GM19239 (cell line): Measurements from ENCODE around the gene ADGRL4.

Experiments used
- DNase-seq: peaks from one replicate; pipeline ENCODE4 v3.0.0; 2011; ENCODE audit warnings: low spot score; ENCODE audit not compliant: insufficient read length
- FAIRE-seq: peaks from 2 replicates; lab custom pipeline; 2011; peaks lifted over from hg19 to GRCh38; lab: Jason Lieb, UNC

ADGRL4 gene

DNA sequence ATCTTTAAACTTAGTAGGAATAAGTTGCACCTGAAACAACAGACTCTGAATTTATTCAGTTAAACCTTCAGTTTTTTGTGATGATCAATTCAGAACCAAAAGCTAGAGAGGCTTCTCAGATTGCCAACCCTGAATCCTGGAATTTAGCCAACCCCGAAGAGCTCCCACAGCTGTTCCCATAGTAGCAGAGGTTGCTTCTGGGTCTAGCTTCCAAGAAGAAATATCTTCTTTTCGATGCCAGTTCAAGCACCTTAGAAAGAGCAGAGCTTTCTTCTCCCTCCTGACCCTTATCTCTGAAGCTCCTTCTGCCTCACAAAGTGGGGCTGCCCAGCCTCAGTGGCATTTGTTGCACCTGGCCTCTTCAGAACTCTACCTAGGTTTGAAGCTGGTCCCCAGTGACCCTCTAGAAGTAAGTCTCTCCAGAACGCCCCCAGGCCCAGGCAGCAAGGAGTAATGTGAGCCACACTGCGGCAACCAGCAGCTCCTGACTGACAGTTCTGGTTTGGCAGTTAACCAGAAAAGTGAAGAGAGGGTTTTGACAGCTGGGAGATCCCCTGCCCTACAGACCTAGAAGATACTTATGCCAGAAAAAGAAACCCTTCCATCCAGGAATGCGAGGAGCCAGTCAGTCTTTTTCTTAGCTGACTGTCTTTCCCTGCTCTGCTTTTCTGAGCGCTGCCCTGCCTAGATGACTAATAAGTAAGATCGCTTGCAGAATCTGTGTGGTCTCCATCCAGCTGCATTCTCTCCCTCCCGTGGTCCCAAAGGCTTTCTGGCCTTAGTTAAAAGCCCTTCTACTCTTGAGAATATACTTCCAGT is 165.9 kb downstream of the ADGRL4 start:
- no peak for FAIRE-seq
- DNase-seq = no peak
